Sigmoid colon (tissue), 7 donors: ENCODE measurements around the gene PRDM10. TPM values are rescaled to one million over a fixed set of nuclear protein-coding genes. Genes with fewer than 3 reads are reported as not detected.

Experiments used
- DNase-seq: peaks from one replicate; pipeline ENCODE4 v3.0.0-alpha.2; 2019
- H3K27ac ChIP-seq, 4 donors: fragments of 200-600 bp; sonication (generic); one replicate each; pipeline ENCODE4 v1.5.1; 2016 to 2019; ENCODE audit warnings: mild to moderate bottlenecking in 1 of 4
- H3K27me3 ChIP-seq, 3 donors: fragments of 200-600 bp; sonication (generic); one replicate each; pipeline ENCODE4 v1.5.1; 2019; ENCODE audit warnings: mild to moderate bottlenecking in 1 of 3
- H3K36me3 ChIP-seq, 4 donors: fragments of 200-600 bp; sonication (generic); one replicate each; pipeline ENCODE4 v1.5.1; 2016 to 2019
- H3K4me1 ChIP-seq, 4 donors: fragments of 200-600 bp; sonication (generic); one replicate each; pipeline ENCODE4 v1.5.1; 2017 to 2019
- H3K4me3 ChIP-seq, 4 donors: fragments of 200-600 bp; sonication (generic); one replicate each; pipeline ENCODE4 v1.5.1; 2017 to 2019; ENCODE audit warnings: mild to moderate bottlenecking in 2 of 4, moderate library complexity in 1 of 4
- H3K9me3 ChIP-seq, 4 donors: fragments of 200-600 bp in 3 of 4; sonication (generic) in 3 of 4; one replicate each; pipeline versions ENCODE4 v1.5.1 to v1.6.1; 2013 to 2019
- EP300 ChIP-seq, 4 donors: sonication (generic); formaldehyde crosslinking; IDR thresholded peaks; one replicate each; pipeline ENCODE4 v1.6.1; 2017; ENCODE audit warnings: antibody characterized with exemption in 4 of 4
- POLR2A ChIP-seq, 2 donors: fragments of 450-650 bp; IDR thresholded peaks; one replicate each; pipeline ENCODE4 v1.6.1; 2016; ENCODE audit warnings: antibody characterized with exemption in 2 of 2, mild to moderate bottlenecking in 2 of 2, moderate library complexity in 2 of 2
- POLR2AphosphoS5 ChIP-seq, 4 donors: sonication (generic); formaldehyde crosslinking; IDR thresholded peaks; one replicate each; pipeline ENCODE4 v1.6.1; 2017; ENCODE audit warnings: antibody characterized with exemption in 4 of 4
- WGBS, 2 donors: extraction: QIAGEN DNeasy Blood & Tissue Kit; methylation state at CpG; one replicate each; pipeline ENCODE4 v1.1.7; 2013; 5-methylcytosine and 5-hydroxymethylcytosine counted together
- intact Hi-C: fragments of 100-400 bp; cut with DNase I; formaldehyde crosslinking; loops from one replicate; pipeline ENCODE4 v1.15.1; 2023
- polyA plus RNA-seq, 3 donors: library from polyadenylated mRNA; stranded (reverse); fragments of 200-250 nt; gene quantifications; one replicate each; pipeline ENCODE4 v1.2.3, GENCODE V29; 2013
- total RNA-seq, 4 donors: library from RNA; depleted of rRNA; stranded (reverse); fragments of >200 nt; gene quantifications; one replicate each; pipeline ENCODE4 v1.1.0, GENCODE V29; 2016
- TF ChIP-seq, protein P1 (sequence below), 4 experiments: fragments of 450-650 bp in 3 of 4; fragments of 200-600 bp in 1 of 4; IDR thresholded peaks; one replicate each; pipeline ENCODE4 v1.5.1; 2016 to 2019; ENCODE audit warnings: antibody characterized with exemption in 4 of 4, mild to moderate bottlenecking in 3 of 4, moderate library complexity in 2 of 4
- donor health status: healthy with polysubstance abuse.
- donor health status: Bipolar disorder and iron deficiency.
- donor health status: healthy.

The PRDM10 gene
- total and polyA plus RNA-seq, 7 donors: 1.8 to 11.9 (median 6.3) TPM

DNA sequence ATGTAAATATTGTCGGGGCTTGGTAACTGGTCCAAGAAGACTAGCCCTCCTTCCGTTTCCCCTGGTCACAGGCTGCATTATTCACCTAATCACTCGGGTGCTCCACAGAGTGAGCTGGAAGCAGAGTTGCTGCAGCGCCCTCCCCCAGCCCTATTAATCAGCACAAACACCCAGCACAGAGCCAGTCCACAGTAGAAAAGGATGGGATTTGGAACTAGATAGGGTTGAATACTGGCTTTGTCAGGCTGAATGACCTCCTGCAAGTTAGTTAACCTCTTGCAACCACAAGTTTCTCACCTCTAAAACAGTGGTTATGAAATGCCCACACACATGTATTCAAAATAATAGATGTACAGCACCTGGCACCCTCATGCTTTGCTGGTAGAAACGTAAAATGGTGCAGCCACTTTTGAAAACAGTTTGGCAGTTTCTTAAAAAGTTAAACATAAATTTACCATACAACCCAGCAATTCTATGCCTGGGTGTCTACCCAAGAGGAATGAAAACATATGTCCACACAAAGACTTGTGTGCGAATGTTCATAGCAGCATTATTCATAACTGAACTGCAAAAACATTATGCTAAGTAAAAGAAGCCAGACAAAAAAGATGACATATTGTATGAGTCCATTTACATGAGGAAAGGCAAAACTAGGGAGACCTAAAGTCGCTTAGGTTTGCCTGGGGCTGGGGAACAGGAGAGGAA lies 35.4 kb upstream of the PRDM10 start:
- no peak for DNase-seq
- H3K4me3 ChIP-seq: no peak overlapping the region
- no peaks in the 10 kb centered on the region for H3K9me3 ChIP-seq
- TF ChIP-seq POLR2A (IDR thresholded peaks at IDR 0.05) (no peak), EP300 (IDR thresholded peaks at IDR 0.05) (no peak), POLR2AphosphoS5 (IDR thresholded peaks at IDR 0.05) (no peak)
- TF ChIP-seq, protein P1, sequence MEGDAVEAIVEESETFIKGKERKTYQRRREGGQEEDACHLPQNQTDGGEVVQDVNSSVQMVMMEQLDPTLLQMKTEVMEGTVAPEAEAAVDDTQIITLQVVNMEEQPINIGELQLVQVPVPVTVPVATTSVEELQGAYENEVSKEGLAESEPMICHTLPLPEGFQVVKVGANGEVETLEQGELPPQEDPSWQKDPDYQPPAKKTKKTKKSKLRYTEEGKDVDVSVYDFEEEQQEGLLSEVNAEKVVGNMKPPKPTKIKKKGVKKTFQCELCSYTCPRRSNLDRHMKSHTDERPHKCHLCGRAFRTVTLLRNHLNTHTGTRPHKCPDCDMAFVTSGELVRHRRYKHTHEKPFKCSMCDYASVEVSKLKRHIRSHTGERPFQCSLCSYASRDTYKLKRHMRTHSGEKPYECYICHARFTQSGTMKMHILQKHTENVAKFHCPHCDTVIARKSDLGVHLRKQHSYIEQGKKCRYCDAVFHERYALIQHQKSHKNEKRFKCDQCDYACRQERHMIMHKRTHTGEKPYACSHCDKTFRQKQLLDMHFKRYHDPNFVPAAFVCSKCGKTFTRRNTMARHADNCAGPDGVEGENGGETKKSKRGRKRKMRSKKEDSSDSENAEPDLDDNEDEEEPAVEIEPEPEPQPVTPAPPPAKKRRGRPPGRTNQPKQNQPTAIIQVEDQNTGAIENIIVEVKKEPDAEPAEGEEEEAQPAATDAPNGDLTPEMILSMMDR (IDR thresholded peaks at IDR 0.05): no peak
- no peak overlapping the region for H3K27ac ChIP-seq
- H3K27me3 ChIP-seq: no peaks in the 10 kb centered on the region
- H3K36me3 ChIP-seq: no peaks in the 10 kb centered on the region
- H3K4me1 ChIP-seq: no peaks in the 10 kb centered on the region
- intact Hi-C loops: no loop called here
- 74 to 79% methylated on average over 7 of the region's 7 CpGs for WGBS, 2 donors

DNA sequence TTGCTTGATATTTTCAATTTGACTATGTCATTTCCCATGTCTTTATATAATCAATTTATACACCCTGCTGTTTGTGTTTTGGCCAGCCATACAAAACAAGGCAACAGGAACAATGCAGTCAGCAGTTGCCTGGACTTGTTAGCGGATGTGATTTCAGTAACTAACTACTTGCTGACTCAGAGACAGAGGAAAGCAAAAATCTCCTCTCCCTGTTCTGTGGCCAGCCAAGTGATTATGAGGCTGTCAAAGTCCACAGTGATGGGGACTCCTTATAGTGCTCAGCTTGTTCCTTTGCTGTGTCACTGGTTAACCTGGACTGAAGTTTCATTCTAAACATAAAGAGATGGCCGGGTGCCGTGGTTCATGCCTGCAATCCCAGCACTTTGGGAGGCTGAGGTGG lies 34.4 kb upstream of the PRDM10 start:
- H3K36me3 ChIP-seq: no peaks in the 10 kb centered on the region
- no peak overlapping the region for H3K27ac ChIP-seq
- no peak for DNase-seq
- H3K27me3 ChIP-seq: no peaks in the 10 kb centered on the region
- H3K9me3 ChIP-seq: no peaks in the 10 kb centered on the region
- H3K4me3 ChIP-seq: no peak overlapping the region
- H3K4me1 ChIP-seq: no peaks in the 10 kb centered on the region
- intact Hi-C loops: no loop called here
- 20 to 64% methylated on average over 3 of the region's 3 CpGs for WGBS, 2 donors
- TF ChIP-seq POLR2AphosphoS5 (IDR thresholded peaks at IDR 0.05) (no peak), POLR2A (IDR thresholded peaks at IDR 0.05) (no peak), EP300 (IDR thresholded peaks at IDR 0.05) (no peak)
- TF ChIP-seq, protein P1 (IDR thresholded peaks at IDR 0.05): no peak

DNA sequence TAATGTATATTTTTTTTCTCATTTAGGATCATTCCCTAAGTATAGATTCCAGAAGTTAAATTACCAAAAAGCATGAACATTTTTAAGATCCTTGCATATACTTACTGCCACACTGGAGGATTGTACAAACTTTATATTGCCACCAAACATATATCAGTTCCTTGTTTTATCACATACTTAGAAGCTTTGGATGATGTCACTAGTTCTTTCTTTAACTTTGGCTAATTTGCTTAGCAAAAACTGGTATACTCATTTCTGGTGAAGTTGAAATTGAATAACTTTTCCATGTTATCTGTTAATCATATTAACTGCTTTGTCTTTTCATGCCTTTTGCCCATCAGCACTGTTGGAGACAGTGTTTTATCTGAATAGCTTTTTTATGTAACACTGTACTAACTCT lies 31.6 kb upstream of the PRDM10 start:
- H3K4me1 ChIP-seq: no peaks in the 10 kb centered on the region
- no peak overlapping the region for H3K27ac ChIP-seq
- intact Hi-C loops: no loop called here
- no peak for DNase-seq
- no peaks in the 10 kb centered on the region for H3K27me3 ChIP-seq
- no peak overlapping the region for H3K4me3 ChIP-seq
- TF ChIP-seq EP300 (IDR thresholded peaks at IDR 0.05): no peak
- TF ChIP-seq, protein P1 (IDR thresholded peaks at IDR 0.05): no peak
- no peak for TF ChIP-seq POLR2AphosphoS5 (IDR thresholded peaks at IDR 0.05)
- no peak for TF ChIP-seq POLR2A (IDR thresholded peaks at IDR 0.05)
- H3K9me3 ChIP-seq: no peaks in the 10 kb centered on the region
- H3K36me3 ChIP-seq: no peaks in the 10 kb centered on the region

DNA sequence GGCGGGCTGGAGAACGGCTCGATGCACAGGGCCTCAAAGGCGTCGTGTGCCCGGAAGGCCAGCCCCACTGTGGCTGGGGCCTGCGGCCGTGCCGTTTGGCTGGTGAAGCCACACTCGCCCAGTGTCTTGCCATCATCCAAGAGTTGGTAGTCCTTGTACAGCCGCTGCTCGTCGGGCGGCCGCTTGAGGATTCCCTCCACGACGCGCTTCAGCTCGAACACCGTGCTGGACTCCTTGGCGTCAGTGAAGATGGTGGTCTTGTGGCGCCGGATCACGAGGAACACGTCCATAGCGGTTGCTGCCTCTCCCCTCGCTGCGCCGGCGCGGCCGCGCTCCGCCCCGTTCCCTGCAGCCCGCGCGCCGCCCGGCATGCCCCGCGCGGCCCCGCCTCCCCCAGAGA lies 30.3 kb upstream of the PRDM10 start:
- 95% methylated on average over 44 of the region's 44 CpGs for WGBS, 2 donors
- H3K36me3 ChIP-seq: no peaks in the 10 kb centered on the region
- DNase-seq: no peak
- no peak overlapping the region for H3K27ac ChIP-seq
- H3K9me3 ChIP-seq: no peaks in the 10 kb centered on the region
- no peaks in the 10 kb centered on the region for H3K27me3 ChIP-seq
- no peaks in the 10 kb centered on the region for H3K4me1 ChIP-seq
- TF ChIP-seq, protein P1 (IDR thresholded peaks at IDR 0.05): no peak
- no peak for TF ChIP-seq EP300 (IDR thresholded peaks at IDR 0.05)
- TF ChIP-seq POLR2A (IDR thresholded peaks at IDR 0.05): no peak
- no peak for TF ChIP-seq POLR2AphosphoS5 (IDR thresholded peaks at IDR 0.05)
- H3K4me3 ChIP-seq: no peak overlapping the region
- intact Hi-C loops: no loop called here

DNA sequence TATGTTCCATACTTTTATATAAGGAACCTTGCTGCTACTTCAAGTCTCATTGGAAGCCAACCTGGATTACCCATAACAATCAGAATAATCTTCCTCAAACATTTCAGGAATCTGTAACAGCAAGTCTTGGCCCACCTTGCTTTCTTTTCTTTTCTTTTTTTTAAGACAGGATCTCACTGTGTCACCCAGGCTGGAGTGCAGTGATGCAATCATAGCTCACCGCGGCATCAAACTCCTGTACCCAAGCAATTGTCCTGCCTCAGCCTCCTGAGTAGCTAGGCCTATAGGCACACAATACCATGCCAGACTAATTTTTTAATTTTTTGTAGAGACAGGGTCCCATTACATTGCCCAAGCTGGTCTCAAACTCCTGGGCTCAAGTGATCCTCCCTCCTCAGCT lies 29.3 kb upstream of the PRDM10 start:
- Histone ChIP-seq H3K4me1 (no peaks in the 10 kb centered on the region), H3K4me3 (no peak overlapping the region), H3K27ac (no peak overlapping the region), H3K9me3 (no peaks in the 10 kb centered on the region), H3K36me3 (no peaks in the 10 kb centered on the region), H3K27me3 (no peaks in the 10 kb centered on the region)
- 97 to 98% methylated on average over 2 of the region's 2 CpGs for WGBS, 2 donors
- DNase-seq: no peak
- intact Hi-C loops: no loop called here
- TF ChIP-seq POLR2A (IDR thresholded peaks at IDR 0.05) (no peak), POLR2AphosphoS5 (IDR thresholded peaks at IDR 0.05) (no peak), EP300 (IDR thresholded peaks at IDR 0.05) (no peak)
- TF ChIP-seq, protein P1 (IDR thresholded peaks at IDR 0.05): no peak
